Measurements from ENCODE around the gene SLMAP. TPM values are rescaled to one million over a fixed set of nuclear protein-coding genes. Genes with fewer than 3 reads are reported as not detected.
"Not testable (repeated sequence)": the region's sequence is repeated elsewhere in the genome, so short reads cannot be mapped to it uniquely, and the experiment has no call there.

Gene SLMAP
- total RNA-seq, 1 experiment from 2014 or later = 48.0 TPM

DNA sequence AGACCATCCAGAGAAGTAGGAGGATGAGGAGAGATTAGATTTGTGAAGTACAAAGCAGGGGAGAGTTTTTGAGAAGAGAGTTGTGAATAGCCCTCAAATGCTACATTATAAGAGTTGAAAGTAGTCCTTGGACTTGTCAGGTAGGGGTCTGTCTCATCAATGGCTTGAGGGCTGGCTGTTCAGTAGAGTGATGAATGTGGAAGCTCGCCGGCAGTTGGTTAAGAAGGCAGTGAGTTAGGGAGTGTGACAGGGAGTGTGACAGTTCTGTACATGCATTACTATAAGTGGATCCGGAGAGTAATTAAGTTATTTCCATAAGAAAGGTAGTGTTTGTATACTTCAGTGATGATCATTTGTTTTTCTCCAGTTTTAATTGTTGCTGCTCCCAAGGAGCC, 32.5 kb downstream of the SLMAP start:
- no peak for DNase-seq (ENCODE audit: low read depth)

DNA sequence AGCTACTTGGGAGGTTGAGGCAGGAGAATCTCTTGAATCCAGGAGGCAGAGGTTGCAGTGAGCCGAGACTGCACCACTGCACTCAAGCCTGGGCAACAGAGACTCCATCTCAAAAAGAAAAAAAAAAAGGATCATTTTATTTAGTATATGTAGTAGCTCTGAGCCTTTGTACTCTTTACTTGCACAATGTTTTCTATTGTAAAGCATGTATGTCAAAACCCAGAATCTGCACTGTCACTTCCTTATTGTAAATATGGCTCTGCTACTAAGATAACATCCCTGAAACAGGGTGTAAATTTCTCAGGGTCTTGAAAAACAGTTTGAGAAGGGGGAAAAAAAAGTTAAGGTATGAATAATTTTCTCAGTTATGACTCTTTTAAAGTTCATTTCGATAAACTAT, 35.1 kb downstream of the SLMAP start:
- no peak for DNase-seq (ENCODE audit: low read depth)

DNA sequence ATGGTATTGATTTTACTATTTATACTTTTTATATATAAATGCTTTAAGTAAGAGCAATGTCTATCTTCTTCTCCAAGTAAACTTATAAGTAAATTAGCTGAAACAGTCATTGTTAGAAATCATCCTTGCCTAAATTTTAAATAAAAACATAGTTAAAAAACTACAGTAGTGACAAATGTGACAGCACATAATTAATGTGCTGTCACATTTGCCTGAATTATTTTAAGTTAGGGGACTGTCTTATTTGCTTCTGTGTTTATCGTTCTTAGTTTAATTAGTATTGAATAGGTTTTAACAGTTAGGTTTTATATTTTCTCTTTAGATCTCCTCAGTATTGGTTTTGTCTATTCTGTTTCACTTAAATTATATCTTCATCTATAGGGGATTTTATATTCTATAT, 36.1 kb downstream of the SLMAP start:
- DNase-seq (ENCODE audit: low read depth) = no peak

DNA sequence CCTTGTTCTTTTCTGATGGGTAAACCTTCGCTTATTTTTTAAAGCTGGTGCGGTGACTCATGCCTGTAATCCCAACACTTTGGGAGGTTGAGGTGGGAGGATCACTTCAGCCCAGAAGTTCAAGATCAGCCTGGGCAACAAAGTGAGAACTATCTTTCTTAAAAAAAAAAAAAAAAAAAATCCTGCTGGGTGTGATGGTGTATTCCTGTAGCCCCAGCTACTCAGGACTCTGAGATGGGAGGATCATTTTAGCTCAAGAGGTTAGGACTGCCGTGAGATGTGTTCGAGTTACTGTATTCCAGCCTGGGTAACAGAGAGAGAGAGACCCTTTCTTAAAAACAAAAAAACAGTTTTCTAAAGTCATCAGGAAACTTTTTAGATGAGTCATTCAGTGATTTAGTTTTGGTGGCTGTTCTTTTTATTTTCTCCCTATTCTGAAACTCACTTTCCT, 37.7 kb downstream of the SLMAP start:
- DNase-seq (ENCODE audit: low read depth) = peak; percentile 43

DNA sequence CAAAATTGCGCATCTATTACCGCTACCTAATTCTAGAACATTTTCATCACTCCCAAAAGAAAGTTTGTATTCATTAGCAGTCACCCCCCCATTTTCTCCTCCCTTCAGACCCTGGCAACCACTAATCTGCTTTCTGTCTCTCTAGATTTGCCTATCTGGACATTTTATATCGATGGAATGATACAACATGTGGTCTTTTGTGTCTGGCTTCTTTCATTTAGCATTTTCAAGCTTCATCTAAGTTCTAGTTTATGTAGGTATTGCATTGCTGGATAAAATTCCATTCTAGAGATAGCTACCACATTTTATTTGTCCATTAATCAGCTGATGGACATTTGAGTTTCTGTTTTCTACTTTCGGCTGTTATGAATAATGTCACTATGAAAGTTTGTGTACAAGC, 38.4 kb downstream of the SLMAP start:
- no peak for DNase-seq (ENCODE audit: low read depth)

DNA sequence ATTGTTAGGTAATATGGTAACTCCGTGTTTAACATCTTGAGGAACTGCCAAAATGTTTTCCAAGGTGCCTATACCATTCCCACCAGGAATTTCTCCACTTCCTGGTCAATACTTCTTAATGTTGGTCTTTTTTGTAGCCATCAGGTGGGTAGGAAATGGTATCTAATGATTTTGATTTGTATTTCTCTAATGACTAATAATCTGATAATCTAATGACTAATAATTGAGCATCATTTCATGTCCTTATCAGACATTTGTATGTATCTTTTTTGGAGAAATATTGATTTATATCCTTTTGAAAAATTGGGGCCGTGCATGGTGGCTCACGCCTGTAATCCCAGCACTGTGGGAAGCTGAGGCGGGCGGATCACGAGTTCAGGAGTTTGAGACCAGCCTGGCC, 38.8 kb downstream of the SLMAP start:
- DNase-seq (ENCODE audit: low read depth) = no peak

DNA sequence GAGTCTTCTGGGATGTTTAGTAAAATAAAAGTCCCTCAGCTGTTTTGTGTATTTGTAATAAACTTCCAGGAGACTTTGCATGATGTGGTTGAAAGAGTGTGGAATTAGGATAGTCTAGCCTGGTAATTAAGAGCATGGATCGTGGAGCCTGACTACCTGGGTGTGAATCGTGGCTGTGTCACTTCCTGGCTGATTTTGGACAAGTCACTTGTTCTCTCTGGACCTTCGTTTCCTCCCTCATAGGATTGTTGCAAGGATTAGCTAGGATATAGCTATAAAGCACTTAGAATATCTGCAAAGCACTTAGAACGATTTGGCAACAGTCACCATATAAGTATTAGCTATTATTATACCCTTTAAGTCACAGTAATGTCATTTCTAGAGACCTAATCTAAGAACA, 40.2 kb downstream of the SLMAP start:
- DNase-seq (ENCODE audit: low read depth) = peak; percentile 64

DNA sequence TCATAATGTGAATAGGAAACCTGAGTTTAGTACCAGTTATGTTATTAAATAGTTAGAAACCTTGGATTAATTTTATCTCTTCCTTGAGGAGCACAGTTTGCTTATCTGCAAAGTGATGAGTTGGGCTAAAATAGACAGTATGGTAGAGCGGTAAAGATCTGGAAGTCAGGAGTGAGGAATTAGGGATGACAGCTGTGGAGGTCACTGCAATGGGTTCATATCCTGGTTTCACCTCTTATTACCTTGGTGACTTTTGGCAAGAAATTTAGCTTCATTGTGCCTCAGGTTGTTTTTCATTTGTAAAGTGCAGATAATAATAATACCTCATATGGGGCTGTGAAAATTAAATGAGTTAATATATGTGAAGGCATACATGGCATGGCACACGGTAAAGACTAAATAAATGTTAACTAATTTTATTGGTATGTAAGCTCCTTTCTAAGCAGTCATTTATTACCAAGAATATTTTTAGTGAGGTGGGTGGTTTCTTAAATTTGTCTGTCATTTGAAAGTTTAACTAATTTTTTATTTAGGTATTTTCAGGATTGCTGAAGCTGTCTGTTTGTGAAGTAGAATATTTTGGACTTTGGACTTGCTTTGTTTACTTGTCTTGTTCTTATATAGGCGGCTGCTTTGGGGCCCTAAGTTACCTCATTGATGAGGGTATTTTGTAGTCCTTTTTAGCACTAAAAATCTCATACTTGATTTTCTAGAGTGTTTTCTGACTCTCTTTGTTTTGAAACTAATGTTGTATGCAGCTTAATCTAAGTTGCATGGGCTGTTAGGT, 41.8 kb downstream of the SLMAP start:
- DNase-seq (ENCODE audit: low read depth) = no peak

DNA sequence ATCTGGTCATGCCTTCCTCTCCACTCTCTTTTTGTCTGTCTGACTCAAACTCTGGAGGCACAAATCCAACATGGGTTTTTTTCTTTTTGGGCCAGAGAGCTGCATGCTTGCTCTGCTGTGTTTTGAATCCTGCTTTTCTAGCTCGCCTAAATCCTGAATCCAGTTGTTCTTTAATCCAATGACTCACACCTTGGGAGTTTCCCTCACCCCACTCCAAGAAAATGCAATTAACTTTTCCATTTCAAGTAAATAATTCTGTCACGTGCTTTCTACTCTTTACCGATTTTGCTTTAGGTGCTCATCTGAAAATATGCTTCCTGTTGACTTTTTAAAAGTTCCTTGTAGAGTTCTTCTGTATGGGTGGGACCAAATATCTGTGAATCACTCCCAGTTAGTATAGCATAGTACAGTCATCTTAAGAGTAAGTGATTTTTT, 47.6 kb downstream of the SLMAP start:
- DNase-seq (ENCODE audit: low read depth) = peak; percentile 97

DNA sequence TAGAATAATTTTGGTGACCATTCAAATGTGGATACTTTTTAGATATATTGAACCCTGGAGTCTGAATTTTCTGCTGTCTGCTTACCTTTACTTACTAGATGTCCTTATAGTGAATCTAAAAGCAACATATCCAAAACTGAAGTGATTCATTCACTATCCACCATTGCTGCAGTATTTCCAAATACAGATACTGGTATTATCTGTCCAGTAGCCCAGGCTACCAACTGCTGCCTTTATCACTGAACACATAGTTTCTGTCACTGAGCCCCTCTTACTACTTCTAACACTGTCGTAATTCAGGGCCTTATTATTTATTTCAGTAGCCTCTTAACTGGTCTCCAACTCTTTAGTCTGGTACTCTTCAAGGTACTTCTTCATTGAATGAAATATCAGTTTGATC, 49.2 kb downstream of the SLMAP start:
- DNase-seq (ENCODE audit: low read depth) = no peak

DNA sequence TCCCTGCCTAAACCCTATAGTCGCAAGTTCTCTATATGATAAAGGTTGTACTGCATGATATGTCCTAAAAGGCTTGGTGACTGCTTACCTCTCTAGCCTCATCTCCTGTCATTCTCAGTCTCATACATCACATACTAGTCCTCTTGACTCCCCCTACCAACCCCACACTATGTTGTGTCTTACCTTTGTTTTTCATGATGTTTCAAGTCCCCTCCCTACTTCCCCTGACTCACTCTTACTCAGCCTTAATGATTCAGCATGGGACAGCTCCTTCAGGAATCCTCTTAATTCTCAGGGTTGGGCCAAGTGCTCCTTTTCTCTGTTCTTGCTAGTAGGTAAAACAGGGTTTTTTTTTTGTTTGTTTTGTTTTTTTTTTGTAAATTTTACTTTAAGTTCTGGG, 49.6 kb downstream of the SLMAP start:
- DNase-seq (ENCODE audit: low read depth) = peak; percentile 96

DNA sequence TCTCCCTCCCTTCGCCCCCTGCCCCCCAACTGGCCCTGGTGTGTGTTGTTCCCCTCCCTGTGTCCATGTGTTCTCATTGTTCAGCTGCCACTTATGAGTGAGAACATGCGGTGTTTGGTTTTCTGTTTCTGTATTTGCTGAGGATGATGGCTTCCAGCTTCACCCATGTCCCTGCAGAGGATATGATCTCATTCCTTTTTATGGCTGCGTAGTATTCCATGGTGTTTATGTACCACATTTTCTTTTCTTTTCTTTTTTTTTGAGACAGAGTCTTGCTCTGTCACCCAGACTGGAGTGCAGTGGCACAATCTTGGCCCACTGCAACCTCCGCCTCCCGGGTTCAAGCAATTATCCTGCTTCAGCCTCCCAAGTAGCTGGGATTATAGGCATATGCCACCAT, 50.1 kb downstream of the SLMAP start:
- DNase-seq (ENCODE audit: low read depth) = not testable (repeated sequence)

DNA sequence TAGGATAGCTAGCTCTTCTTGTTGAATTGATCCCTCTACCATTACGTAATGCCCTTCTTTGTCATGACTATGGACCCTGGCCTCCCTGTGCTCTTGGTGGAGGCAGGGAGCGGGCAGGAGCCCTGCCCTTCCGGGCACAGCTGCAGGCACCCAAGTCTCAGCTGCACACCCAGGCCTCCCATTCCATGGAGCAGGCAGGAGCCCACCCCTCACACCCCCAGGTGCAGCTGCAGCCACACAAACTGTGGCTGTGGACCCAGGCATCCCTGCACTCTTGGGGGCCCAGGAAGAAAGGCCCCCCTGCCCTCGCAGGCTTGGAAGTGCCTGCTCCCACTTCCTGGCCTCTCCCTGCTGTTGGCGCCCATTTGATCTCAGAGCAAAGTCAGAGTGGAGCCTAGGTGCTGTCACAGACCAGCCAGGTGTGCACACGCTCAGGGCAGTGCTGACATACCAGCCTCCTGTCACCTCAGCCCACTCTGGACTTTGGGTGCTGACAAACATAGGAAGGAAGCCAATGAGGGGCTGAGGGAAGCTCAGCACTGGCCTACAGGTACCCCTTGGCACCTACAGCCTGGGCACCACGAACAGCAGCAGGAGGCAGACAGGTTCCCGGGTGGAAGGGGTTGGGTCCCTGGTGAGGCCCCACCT, 53.0 kb downstream of the SLMAP start:
- DNase-seq (ENCODE audit: low read depth) = no peak

DNA sequence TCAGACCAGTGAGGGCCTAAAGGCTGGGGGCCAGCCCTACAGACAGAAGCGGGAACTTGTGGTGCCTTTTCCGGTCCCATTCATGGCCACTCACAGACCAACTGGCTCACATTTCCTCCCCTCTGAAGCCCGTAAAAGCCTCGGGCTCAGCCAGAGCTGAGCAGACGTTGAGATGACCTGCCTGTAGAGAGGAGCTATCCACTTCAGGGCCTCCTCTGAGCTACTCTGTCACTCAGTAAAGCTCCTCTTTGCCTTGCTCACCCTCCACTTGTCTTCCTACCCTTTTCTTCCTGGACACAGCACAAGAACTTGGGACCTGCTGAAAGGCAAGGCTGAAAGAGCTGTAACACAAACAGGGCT, 53.5 kb downstream of the SLMAP start:
- no peak for DNase-seq (ENCODE audit: low read depth)

DNA sequence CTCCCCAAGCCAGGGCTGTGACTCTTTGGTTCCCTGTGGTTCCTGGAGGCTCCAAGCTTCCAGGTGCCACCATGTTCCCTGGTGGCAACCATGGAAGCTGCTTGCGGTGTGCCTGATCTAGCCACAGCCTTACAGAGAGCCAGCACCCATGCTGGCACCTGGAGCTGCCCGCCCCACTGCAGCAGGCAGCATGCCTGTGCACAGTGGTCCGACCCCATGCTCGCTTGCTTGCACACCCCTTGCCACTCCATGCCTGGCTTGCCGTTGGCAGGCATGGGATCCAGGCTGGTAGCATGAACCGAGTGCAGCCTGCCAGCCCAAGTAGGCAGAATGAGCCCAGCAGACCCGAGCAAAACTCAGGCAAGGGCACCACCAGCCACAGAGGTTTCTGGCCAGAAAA, 53.9 kb downstream of the SLMAP start:
- no peak for DNase-seq (ENCODE audit: low read depth)

DNA sequence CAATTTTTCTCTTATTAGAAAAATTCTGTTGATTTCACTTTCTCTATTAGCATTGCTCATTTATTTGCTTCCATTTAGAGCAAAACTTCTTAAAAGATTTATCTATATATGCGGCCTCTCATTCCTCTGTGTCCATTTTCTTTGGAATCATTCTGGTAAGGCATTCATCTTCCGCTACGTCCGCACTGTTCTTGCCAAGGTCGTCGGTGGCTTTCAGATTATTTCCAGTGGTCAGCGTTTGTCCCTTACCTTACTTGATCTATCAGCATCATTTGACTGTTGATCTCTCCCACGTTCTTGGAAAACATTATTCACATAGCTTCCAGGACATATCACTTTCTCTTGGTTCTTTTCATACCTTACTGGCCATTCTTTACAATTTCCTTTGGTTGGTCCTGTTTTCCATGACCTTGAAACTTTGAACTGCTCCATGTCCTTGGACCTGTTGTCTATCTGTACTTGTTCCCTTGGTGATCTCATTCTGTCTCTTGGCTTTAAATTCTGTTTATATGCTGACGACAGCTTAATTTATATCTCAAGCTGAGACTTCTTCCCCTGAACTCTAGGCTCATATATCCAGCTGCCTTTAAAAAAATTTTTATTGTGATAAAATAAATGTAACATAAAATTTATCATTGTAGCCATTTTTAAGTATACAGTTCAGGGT, 54.5 kb downstream of the SLMAP start:
- no peak for DNase-seq (ENCODE audit: low read depth)

DNA sequence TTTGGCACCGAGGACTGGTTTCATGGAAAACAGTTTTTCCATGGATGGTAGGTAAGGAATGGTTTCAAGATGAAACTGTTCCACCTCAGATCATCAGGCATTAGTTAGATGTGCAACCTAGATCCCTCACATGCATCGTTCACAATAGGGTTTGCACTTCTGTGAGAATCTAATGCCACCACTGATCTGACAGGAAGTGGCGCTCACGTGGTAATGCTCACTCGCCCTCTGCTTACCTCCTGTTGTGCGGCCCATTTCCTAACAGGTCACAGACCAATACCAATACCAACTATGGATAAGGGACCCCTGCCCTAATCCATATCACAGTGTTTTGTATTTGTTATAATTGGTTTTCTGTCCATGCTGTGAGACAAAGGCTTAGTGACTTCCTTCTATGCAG, 58.9 kb downstream of the SLMAP start:
- DNase-seq (ENCODE audit: low read depth) = no peak

DNA sequence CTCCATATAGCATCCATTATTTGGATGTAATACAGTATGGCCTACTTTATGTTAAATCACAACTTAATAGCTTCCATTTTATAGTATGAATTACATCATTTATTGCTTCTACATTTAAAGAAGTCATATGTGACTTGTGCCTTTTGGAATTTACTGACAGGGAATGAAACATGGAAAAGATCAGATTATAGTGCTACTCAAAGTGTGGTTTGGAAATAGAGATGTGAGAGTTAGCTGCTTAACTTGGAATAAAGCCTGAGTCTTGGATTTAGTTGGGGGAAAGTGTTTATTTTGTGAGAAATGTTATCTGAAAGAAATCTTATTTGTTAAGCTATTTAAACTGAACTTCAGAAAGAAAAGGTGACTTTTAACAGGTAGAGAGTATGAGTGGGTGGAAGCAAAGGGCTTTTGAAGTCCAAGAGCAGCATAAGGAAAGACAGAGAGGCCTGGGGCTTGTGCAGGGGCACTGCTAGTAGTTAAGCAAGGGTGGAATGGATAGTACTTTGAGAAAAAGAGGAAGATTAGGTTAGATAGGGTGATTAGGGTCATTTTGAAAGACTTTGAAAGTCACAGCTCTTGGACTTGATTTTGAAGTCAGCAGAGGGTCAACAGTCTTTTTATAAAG, 60.5 kb downstream of the SLMAP start:
- DNase-seq (ENCODE audit: low read depth) = no peak

DNA sequence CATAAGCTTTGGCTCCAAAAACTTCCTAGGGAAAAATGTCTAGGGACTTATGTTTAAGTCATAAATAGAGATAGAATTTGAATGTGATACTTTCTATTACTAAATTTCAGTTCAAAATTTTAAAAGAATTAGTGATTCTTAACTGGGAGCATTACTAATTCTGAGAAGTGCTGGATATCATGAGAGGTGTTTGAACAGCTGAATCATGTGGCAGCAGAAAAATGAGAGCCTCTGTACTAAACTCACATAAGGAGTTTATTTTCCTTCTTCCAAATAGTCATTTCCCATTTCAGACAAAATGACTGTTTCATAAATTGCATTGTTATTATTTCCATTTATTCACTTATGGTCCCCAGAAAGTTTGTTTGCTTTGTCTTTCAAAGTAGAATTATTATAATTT, 62.7 kb downstream of the SLMAP start:
- DNase-seq (ENCODE audit: low read depth) = no peak

DNA sequence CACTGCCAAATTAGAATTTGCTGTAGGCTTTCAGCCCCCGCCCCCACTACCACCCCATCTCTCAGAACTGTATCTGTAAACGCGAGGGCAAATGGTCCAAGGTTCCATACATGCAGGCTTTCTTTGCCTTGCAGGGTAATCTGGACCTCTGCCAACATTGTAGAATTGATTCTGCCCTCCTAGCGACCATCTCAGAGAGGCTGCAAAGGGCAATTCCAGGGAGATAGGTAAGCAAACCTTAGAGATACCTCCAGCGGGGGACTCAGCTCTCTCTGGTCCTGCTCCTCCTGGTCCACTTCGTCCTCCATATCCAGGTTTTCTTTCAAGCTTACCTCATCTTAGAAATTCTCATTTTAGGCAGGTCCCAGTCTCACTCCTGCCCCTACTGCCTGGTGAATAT, 64.4 kb downstream of the SLMAP start:
- DNase-seq (ENCODE audit: low read depth) = no peak

DNA sequence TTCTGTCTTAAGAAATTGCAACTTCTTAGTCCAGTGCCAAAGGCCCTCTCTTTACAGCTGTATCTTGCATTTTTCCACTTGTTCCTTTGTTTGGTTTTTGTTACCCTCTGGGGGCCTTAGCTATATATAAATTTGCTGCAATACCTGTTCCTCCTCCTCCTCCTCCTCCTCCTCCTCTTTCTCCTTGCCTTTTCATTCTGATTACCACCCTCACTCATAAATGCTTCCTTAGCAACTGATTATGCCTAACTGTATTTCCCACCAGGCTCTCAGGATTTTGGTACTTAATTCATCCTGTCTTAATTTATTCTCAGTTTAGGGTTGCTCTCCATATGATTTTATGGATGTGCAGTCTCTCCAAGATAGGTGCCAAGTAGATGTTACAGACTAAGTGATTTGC, 65.7 kb downstream of the SLMAP start:
- DNase-seq (ENCODE audit: low read depth) = no peak

DNA sequence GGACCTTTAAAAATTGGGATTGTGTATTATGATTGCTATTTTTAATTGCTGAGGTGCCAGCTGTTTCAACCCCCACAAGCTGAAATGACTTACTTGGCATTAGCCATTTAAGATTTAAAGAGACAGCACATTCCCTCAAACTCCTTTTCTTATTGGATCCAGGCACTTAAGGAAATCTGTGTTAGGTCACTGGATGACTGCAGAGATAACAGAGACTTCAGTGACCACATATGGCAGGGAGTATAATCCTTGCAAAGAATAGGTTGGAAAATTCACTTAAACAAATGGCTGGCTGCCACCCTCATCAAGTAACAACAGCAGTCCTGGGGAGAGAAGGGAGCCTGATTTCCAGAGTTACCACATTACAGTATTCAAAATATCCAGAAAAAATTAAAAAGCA, 66.6 kb downstream of the SLMAP start:
- no peak for DNase-seq (ENCODE audit: low read depth)

Measured in HT1080 (cell line).